ENCODE data around the gene RNF11. TPM values are rescaled to one million over a fixed set of nuclear protein-coding genes. Genes with fewer than 3 reads are reported as not detected.

Gene RNF11
- total and polyA plus RNA-seq, 4 donors: 24.1 to 102 (median 48.7) TPM

GRCh38 chr1:51299981-51300670 is 64.1 kb downstream of the RNF11 start:
- Histone ChIP-seq H3K27me3 (ENCODE audit: control insufficient read depth in 4 of 4, insufficient read depth in 4 of 4, low read length in 3 of 4) (no peaks in the 10 kb centered on the region), H3K9me3 (ENCODE audit: control insufficient read depth in 4 of 4, low read length in 3 of 4) (no peaks in the 10 kb centered on the region), H3K27ac (ENCODE audit: low read depth in 1 of 2, low read length in 2 of 2) (no peak overlapping the region), H3K4me1 (ENCODE audit: control insufficient read depth in 4 of 4, insufficient read depth in 4 of 4, low read length in 3 of 4) (peaks cover 4 to 21% (median 8%) of the 10 kb centered on the region in 4 donors), H3K4me3 (ENCODE audit: low read depth in 1 of 3, low read length in 3 of 3) (no peak overlapping the region), H3K36me3 (ENCODE audit: control insufficient read depth in 4 of 4, insufficient read depth in 3 of 4, low read depth in 1 of 4, low read length in 3 of 4) (no peaks in the 10 kb centered on the region), H3K9ac (ENCODE audit: low read depth in 1 of 2, low read length in 2 of 2) (no peak overlapping the region)
- TF ChIP-seq HNF4A (conservative IDR thresholded peaks at IDR 0.05) (no peak), FOXA1 (IDR thresholded peaks at IDR 0.05) (no peak), RXRA (IDR thresholded peaks at IDR 0.05) (no peak), MAX (IDR thresholded peaks at IDR 0.05) (no peak), SP1 (IDR thresholded peaks at IDR 0.05) (no peak), EGR1 (IDR thresholded peaks at IDR 0.05; ENCODE audit: low read depth in 2 of 2) (no peak), FOXA2 (IDR thresholded peaks at IDR 0.05) (no peak), ZBTB33 (IDR thresholded peaks at IDR 0.05) (no peak), HNF4G (IDR thresholded peaks at IDR 0.05) (no peak), ATF3 (IDR thresholded peaks at IDR 0.05) (no peak), CTCF (IDR thresholded peaks at IDR 0.05; ENCODE audit: low read depth, low read length, missing input control) (no peak), NR2F2 (IDR thresholded peaks at IDR 0.05) (no peak), JUND (IDR thresholded peaks at IDR 0.05) (no peak), RAD21 (IDR thresholded peaks at IDR 0.05) (no peak), GABPA (IDR thresholded peaks at IDR 0.05 in 1 of 2, conservative IDR thresholded peaks at IDR 0.05 in 1 of 2) (no peak), REST (IDR thresholded peaks at IDR 0.05) (no peak), TAF1 (conservative IDR thresholded peaks at IDR 0.05) (no peak), YY1 (IDR thresholded peaks at IDR 0.05) (no peak)
- WGBS: 81% methylated on average over 6 of the region's 6 CpGs
- no peak for DNase-seq (ENCODE audit: low spot score)
